Left hindlimb (tissue), 1 donor: ENCODE data around the gene FOXO3.

Experiments
- DNase-seq: peaks from one replicate; pipeline ENCODE4 v3.0.0-alpha.2; 2018

The FOXO3 gene

DNA sequence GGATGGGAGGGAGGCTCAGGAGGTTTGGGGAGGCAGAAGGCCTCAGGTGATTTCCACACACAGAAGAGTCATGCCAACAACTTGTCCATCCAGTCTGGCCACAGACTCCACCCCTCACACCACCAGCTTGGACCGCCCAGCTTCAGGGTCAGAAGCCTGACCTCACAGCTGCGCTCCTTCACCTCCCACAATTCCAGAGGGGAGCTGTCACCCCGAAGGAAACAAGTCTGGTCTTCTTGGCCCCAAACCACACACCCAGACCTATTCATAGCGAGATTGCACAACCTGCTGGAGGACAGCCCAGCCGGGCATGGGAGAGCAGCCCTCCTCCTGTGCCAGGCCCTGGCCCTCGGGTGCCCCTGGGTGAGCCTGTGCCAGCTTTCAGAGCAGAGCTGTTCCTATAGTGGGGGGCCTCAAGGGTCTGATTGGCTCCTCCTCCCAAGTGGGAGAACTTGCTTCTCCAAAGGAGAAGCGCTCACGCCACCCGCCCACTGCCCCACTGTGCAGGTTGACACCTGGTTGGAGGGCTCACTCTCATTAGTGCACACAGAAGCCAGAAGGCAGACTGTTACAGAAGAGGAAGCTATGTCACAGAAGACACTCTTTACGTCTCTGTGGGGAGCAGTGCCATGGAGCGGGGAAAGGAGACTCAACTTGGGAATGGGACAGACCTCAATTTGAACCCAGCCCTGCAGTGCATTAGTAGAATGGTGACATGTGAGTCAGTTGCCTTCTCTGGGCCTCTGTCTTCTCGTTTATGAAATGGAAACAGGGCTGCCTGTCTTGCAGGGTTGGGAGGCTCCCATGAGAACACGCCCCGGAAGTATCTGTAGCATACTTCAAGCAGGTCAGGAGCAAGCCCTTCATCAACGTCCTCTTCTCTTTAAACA lies 128.8 kb downstream of the FOXO3 start:
- no peak for DNase-seq

DNA sequence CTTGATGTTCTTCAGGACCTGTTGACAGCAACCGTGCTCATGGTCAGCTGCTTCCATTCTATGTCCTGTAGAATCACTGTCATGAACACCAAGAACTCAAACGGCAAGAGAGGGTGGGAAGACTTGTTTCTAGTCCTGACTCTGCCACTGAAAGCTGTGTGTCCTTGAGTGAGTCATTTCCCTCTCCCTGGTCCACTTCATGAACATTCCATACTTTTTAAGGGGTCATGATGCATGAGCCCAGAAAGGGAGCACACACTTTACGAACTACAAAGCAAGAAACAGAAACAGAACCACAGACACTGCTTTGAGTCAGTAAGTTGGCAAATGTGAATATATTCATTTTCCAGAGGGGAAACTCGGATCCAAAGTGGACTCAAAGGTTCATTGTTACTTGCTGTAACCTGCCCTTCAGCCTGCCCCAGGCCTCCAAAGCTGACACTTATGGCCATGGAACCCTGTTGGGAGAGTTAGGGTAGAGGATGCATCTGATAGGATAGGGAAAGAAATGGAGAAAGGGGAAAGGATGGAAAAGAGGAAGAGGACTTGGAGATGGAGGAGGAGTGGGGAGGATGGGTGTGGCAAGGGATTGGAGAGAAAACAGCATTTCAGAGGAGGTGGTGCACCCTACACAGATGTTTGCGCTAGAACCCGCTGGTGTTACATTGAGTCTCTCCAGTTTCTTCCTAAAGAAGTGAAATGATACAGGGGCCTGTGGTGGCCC lies 129.8 kb downstream of the FOXO3 start:
- no peak for DNase-seq

DNA sequence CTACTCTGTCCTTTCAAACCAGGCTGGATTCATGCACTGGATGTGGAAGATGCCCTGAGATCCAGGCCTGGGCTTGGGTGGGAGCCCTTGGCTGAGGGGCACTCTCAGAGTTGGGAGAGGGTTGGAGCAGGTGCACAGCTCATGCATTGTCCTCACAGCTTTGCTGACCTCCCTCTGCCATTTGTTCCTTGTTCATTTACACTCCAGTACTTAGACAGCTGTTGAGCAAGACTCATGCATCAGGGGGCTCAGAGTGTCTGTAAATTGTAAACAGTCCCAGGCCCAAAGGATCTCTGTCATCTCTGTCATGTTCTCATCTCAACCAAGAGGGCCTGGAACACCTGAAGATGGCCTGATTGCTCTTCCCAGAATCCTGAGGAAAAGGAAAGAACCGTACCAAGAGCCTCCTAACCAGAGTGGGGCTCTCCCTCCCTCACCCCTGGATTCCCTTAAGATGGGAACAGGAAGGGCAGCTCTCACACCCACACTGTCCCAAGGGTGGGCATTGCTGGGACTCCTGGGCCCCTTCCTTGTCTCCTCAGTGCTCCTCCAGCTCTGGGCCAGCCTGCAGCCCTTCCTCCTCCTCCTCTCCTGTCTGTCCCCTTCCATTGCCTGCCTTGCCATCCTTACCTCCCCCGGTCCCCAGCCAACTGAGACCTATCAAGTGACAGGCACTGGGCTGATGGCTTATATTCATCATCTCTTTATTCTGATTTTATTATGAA lies 132.9 kb downstream of the FOXO3 start:
- no peak for DNase-seq

DNA sequence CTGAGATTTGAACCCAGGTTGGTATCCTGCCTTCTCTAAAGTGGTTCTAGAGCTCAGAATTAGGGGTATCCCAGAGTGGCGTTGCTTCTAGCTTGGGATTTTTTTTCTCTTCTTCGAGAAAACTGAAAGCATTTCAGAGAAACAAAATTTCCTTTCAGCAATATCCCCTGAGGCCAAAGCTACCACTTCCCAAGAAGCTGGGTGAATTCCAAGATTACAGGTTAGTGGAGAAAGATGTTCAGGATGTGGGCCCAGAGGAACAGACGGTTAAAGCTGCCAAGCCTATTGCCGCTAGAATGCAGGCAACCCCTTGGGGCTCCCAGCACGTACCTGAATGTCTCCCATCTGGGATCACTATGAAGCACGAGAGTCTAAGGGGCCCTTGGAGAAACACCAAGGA lies 134.1 kb downstream of the FOXO3 start:
- DNase-seq, result no peak

DNA sequence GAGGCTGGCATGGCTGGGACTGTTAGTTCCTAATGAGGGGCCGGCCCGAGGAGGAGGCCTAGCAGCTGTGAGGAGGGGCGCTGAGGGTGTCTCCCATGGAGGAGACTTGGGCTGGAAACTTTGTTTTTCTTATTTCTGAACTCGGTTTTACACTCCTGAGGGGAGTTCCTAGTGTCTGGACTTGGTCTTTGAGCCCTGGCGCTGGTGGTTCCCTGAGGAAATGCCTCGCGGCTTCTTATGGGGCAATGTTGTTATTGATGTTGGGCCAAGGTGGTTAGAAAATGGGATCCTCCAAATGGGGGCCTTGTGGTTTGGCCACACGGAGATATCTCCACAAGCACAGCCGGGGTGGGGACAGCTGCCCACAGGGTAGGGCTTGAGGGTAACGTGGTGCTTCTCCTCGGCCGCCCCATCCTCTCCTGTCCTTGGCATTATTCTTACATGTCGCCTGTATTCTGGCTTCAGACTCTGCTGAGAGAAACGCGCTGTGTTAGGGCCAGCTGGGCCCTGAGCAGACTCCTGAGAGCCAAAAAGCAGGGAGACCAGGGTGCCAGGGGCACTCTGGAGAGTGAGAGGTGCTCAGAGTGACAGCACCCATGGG lies 136.9 kb downstream of the FOXO3 start:
- DNase-seq, result peak; percentile 73

DNA sequence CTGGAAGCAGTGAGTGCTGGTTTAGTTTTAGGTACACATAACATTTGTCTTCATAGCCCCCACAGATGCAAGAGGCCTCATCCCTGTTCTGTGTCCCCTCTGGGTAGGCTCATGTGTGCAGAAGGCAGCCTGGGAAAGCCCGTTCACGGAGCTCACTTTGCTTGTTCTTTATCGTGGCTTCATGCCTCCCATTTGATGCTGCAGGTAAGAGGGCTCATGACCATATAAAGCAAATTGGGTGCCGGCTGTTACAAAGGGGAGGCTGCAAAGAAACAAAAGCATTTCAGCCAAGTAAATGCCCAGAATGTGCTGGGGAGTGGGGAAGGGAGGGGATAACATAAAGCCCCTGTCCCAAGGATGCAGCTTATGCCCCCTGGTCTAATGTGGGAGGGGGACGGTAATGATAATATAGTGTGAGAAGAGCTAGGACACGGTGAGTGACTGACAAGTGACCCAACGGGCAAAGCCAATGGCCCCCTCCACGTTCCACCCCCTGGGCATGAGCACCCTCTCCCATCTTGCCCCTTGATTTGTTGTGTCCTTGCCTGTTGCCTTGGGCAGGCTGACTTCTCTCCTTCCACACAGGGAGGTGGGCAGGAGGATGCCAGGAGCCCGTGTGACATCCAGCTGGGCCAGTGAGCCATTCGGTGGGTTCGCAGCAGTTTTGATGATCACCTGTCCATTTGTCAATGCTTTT lies 138.0 kb downstream of the FOXO3 start:
- DNase-seq, result no peak

DNA sequence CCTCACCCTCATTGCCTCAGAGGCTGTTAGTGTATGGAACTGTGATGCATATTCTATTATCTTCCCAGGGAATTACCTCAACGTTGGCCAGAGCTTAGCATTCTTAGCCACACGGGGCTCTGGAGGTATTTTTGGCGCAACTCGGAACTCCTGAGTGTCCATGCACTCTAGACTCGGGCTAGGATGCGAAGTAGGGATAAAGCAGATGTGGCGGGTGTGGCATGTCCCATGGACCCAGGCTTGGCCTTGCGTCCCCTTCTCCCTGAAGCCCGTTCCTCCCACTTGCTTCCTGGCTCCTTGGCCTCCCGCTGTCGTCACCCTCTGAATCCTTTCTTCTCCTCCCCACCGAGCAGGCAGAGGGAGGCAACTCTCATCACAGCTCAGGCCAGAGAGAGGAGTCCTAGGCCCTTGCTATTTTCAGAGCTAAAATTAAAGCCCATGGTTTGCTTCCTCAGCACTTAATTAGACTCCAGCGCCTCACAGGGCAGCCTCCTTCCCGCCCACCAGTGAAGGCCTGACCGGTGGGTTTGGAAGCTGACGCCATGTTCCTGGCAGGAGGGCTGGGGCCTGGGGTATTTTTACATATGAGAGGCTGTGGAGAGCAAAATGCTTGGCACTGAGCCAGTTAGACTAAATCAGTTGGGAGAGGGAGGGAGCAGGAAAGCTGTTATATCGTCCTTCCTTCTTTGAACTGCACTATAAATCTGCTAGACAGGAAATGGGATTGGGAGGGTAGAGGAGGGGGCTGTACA lies 138.7 kb downstream of the FOXO3 start:
- DNase-seq, result peak; percentile 86

DNA sequence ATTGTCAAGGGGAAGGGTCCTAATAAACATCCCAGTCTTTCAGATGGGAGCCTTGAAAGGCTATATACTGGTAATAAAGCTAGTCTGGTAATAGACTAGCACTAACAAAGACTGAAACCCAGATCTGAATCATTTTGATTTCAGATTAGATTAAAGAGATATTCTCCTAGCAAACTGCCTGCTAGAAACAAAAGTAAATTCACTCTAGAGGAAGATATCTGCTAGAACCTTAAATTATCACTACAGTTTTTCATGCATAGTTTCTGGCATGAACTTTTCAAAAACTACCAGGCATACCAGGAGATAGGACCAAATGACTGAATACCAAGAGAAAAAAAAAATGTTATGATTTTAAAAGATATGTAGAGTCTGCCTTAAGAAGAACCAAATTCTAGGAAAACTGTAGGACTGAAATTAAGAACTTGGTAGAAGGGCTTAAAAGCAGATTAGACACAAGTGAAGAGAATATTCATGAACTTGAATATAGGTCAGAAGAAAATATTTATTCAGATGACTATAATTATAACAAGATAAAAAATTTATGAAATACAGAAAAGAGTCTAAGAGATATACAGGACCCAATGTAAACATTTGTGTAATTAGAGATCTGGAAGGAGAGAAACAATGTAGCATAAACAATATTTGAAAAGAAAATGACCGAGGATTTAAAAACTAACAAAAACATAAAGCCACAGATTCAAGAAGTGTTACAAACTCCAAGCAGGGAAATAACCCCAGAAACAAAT lies 141.6 kb downstream of the FOXO3 start:
- no peak for DNase-seq

DNA sequence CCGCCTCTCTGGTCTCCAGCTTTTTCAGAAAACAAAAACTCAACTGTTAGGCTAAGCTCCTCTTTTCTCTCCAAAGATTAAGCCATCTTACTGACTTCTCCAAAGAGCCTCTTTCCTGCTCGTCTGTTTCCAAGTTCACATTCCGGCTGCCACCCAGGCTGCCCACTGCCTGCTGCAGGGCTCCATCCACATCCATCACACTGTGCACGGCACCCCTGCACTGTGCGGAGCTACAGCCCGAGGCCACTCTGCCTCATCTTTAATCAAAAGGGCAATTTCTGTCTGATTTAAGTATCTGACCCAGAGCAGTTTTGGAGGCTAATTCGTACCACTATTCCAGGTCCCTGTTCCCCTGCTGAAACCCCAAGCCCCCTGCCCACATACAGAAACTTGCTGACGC lies 145.9 kb downstream of the FOXO3 start:
- DNase-seq, result no peak

DNA sequence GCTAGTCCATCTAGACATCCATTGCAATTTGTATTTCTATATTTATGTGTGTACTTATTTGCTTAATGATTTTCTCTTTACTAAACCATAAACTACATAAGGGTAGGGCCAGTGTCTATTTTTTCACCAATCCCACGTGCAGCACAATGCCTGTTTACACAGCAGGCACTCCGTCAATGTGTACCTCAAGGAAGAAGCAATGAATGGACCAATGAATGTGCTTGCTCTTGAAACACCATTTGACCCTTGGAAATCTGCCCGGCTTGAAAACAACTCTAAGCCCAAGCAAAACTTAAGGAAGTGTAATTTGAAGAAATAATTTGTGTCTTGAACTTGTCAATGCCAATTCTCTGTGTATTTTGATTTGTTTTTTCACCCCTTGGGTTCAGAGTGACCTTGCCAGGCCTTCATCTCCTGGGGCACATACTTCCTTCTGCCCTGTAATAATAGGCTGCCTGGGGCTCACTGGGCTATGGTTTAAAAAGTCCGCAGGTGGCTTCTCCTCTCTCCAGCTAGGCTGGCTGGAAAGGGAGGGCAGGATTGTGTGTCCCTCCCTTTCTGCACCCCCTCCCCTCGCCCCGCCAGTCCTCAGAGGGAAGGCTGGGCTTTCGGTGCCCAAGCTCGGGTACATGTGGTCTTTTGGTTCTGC lies 146.7 kb downstream of the FOXO3 start:
- DNase-seq, result no peak

DNA sequence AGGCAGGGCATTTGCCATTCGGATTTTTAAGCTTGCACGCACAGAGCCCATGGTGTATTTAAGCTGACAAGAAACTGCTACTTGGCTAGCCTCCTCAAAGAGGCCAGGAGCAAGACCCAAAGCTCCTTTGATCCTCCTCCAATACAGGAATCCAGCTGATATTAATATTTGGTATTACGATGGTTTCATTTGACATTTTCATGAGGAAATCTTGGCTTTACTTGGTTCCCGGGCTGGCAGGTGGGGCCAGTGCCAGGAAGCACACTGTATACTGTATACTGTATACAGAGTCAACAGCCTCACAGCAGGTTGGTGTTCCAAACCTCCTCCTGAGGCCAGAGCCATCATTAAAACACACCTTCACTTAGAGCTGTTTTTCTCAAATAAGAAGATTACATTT lies 149.3 kb downstream of the FOXO3 start:
- no peak for DNase-seq

DNA sequence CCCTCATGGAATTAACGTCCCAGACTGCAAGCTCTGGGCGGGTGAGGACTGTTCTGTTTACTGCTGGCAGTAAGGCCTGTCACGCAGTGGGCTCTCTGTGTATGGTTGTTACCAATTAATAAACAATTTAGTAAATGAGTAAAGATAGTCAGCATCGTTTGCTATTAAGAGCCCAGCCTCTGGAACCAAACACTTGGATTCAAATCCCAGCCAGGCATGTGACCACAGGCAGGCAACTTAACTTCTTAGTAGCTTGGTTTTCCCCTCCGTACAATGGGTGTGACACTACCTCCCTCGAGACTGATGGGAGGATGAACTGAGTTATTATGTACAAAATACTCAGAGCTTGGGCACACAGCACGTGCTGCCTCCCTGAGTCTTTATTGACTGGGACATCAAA lies 149.8 kb downstream of the FOXO3 start:
- DNase-seq, result no peak

DNA sequence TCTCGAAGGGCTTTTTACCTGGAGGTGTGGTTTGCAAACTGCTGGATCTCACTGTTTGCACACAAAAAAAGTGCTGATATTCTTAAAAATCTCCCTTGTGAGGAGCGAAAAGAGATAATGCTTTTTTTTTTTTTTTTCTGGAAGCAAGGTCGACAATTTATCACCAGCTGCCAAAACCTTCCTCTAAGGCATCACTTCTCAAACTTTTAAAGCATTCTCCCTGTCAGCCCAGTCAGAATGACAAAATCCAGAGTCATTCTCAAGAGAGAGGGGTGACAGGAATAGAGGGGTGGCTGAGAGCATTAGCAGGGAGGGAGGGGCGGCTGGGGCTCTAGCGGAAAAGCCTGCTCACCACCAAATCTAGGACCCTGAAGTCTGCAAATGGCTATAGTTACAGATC lies 150.4 kb downstream of the FOXO3 start:
- no peak for DNase-seq

DNA sequence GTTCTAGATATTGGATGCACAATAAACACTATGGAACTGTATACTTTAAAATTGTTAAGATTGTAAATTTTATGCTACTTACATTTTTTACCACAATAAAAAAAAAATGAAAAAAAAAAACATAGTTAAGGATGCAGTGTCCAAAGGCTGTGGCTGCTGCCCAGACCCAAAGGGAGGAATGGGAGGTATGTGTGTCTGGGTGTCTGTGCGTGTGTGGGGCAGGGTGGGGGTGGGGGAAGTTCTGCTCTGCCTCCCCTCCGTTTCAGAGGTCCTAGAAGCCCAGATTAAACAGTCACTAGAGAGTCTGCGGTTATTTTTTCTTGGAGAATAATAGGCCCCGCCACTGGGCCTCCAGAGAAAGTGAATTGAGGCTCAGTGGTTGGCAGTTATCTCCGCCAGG lies 151.1 kb downstream of the FOXO3 start:
- no peak for DNase-seq

DNA sequence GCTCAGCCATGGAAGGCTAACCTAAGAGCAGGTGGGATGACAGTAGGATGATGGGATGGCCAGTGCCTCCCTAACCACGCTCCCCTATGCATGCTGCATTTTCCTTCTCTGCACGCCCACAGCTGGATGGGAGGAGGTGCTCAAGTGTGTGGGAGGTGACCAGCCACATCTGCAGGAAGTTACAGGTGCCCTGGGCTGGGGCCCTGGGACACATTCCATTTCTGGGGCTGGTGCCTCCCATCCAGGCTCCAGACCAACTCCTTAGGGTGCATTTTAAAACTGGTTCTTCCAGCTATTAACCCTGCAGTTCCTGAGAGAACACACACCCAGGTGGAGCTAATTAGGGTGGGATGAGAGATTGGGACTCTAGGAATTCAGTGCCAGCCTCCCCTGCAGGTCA lies 152.2 kb downstream of the FOXO3 start:
- no peak for DNase-seq

DNA sequence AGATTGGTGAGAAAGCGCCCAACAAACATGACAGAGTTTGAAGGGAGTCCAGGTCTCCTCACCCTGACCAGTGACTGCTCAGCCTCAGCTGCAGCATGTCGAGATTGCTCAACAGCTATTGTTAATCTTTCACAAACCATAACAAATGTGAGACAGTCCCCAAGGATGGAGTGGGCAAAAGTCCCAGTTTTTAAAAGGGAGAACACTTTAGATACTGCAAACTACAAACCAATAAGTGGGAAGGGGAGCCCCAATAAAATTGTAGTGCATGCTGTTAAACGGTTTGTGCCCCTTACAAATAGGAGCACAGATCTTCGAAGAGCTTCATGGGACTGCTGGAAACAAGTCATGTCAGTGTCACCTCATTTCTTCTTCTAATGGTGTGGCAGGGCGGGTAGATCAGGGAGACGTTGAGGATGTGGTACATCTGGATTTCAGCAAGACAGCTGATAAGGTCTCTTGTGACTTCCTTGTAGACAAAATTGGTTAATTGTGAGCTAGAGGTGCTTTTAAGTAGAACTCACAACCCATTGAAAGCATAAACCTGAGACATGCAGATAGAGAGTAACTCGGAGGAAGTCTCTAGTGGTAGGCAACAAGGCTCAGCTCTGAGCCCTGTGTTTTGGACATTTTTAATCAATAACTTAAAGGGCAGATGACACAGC lies 153.5 kb downstream of the FOXO3 start:
- DNase-seq, result no peak

DNA sequence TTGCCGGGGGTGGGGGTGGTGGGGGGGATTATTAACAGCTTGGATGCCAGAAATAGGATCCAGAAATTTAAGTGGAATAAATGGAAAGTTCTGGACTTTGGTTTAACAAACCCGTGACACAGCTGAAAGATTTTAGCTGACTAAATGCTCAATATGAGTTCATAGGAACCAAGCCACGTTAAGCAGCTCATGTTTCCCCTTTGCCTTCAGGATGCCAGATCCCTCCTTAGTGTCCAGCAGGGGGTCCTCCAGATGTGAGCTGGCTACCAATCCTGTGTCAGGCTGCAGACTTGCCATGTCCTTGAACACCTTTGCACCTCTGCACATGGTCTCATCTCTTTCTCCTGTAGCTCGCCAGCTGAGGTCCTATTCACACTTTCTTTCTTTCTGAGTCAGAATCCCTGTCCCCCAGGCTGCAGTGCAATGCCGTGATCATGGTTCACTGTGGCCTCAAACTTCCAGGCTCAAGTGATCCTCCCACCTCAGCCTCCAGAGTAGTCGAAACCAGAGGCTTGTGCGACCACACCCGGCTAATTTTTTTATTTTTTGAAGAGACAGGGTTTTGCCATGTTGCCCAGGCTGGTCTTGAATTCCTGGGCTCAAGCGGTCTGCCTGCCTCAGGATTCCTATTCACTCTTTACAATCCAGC lies 154.2 kb downstream of the FOXO3 start:
- DNase-seq, result no peak

DNA sequence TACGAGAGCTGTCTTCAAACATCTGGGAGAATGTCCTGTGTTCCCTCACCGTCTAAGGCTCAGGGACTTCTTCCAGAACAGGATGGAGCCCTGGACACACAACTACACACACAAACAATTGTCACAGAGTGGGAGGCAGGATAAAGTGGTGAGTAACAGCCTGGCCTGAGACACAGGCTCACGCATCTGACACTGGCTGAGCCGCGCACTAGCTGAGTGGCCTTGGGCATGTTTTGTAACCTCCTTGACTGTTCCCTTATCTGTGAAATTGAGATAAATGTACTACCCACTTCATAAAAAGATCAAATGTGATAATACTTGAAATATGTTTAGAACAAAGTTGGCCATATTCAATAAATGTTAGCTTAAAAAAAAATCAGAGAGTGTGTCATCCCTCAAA lies 155.1 kb downstream of the FOXO3 start:
- DNase-seq, result no peak
